ENCODE results near the gene SNTG2. TPM values are rescaled to one million over a fixed set of nuclear protein-coding genes. Genes with fewer than 3 reads are reported as not detected.

Gene SNTG2
- total and polyA plus RNA-seq, 4 donors = not detected

DNA sequence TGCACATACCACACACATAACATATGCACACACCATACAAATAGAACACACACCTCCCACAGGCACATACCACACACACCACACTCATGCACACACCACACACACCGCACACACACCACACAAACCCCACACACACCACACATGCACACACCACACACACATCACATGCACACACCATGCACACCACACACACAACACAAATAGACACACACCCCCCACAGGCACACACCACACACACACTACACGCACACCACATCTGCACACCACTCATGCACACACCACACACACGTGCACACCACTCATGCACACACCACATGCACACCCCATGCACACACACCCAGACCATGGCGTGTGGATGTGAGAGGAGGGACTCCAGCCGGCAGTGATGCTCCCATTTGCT lies 300.9 kb downstream of the SNTG2 start:
- Histone ChIP-seq H3K36me3 (ENCODE audit: control insufficient read depth in 4 of 4, insufficient read depth in 3 of 4, low read depth in 1 of 4, low read length in 3 of 4) (no peaks in the 10 kb centered on the region), H3K4me3 (ENCODE audit: low read depth in 1 of 3, low read length in 3 of 3) (no peak overlapping the region), H3K27me3 (ENCODE audit: control insufficient read depth in 4 of 4, insufficient read depth in 4 of 4, low read length in 3 of 4) (peaks cover 0 to 14% (median 1%) of the 10 kb centered on the region in 4 donors), H3K9ac (ENCODE audit: low read depth in 1 of 2, low read length in 2 of 2) (no peak overlapping the region), H3K4me1 (ENCODE audit: control insufficient read depth in 4 of 4, insufficient read depth in 4 of 4, low read length in 3 of 4) (no peaks in the 10 kb centered on the region), H3K27ac (ENCODE audit: low read depth in 1 of 2, low read length in 2 of 2) (no peak overlapping the region), H3K9me3 (ENCODE audit: control insufficient read depth in 4 of 4, low read length in 3 of 4) (no peaks in the 10 kb centered on the region)
- WGBS = 78% methylated on average over 5 of the region's 5 CpGs
- no peak for DNase-seq (ENCODE audit: low spot score)
- no peak for TF ChIP-seq HNF4G (IDR thresholded peaks at IDR 0.05)
- TF ChIP-seq SP1 (IDR thresholded peaks at IDR 0.05) = no peak
- no peak for TF ChIP-seq TAF1 (conservative IDR thresholded peaks at IDR 0.05)
- TF ChIP-seq YY1 (IDR thresholded peaks at IDR 0.05) = no peak
- TF ChIP-seq JUND (IDR thresholded peaks at IDR 0.05) = no peak
- TF ChIP-seq, protein P1, sequence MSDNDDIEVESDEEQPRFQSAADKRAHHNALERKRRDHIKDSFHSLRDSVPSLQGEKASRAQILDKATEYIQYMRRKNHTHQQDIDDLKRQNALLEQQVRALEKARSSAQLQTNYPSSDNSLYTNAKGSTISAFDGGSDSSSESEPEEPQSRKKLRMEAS (IDR thresholded peaks at IDR 0.05) = no peak
- TF ChIP-seq FOXA1 (IDR thresholded peaks at IDR 0.05) = no peak
- no peak for TF ChIP-seq HNF4A (conservative IDR thresholded peaks at IDR 0.05)
- no peak for TF ChIP-seq RXRA (IDR thresholded peaks at IDR 0.05)
- TF ChIP-seq NR2F2 (IDR thresholded peaks at IDR 0.05) = no peak
- no peak for TF ChIP-seq EGR1 (IDR thresholded peaks at IDR 0.05; ENCODE audit: low read depth in 2 of 2)
- TF ChIP-seq, protein P2, sequence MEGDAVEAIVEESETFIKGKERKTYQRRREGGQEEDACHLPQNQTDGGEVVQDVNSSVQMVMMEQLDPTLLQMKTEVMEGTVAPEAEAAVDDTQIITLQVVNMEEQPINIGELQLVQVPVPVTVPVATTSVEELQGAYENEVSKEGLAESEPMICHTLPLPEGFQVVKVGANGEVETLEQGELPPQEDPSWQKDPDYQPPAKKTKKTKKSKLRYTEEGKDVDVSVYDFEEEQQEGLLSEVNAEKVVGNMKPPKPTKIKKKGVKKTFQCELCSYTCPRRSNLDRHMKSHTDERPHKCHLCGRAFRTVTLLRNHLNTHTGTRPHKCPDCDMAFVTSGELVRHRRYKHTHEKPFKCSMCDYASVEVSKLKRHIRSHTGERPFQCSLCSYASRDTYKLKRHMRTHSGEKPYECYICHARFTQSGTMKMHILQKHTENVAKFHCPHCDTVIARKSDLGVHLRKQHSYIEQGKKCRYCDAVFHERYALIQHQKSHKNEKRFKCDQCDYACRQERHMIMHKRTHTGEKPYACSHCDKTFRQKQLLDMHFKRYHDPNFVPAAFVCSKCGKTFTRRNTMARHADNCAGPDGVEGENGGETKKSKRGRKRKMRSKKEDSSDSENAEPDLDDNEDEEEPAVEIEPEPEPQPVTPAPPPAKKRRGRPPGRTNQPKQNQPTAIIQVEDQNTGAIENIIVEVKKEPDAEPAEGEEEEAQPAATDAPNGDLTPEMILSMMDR (IDR thresholded peaks at IDR 0.05; ENCODE audit: low read depth, low read length, missing input control) = no peak
- TF ChIP-seq, protein P3, sequence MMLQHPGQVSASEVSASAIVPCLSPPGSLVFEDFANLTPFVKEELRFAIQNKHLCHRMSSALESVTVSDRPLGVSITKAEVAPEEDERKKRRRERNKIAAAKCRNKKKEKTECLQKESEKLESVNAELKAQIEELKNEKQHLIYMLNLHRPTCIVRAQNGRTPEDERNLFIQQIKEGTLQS (IDR thresholded peaks at IDR 0.05) = no peak

DNA sequence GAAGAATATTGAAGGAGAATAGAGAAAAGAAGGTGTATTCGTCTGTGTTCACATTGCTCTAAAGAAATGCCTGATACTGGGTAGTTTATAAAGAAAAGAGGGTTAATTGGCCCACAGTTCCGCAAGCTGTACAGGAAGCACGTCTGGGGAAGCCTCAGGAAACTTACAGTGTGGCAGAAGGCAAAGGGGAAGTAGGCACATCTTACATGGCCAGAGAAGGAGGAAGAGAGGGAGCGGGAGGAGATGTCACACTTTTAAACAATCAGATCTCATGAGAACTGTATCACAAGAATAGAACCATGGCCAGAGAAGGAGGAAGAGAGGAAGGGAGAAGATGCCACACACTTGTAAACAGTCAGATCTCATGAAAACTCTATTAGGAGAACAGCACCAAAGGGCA lies 303.0 kb downstream of the SNTG2 start:
- no peak overlapping the region for H3K9ac ChIP-seq (ENCODE audit: low read depth in 1 of 2, low read length in 2 of 2)
- H3K27me3 ChIP-seq (ENCODE audit: control insufficient read depth in 4 of 4, insufficient read depth in 4 of 4, low read length in 3 of 4) = peaks cover 0 to 14% (median 0%) of the 10 kb centered on the region in 4 donors
- TF ChIP-seq FOXA2 (IDR thresholded peaks at IDR 0.05) (no peak), RAD21 (IDR thresholded peaks at IDR 0.05) (no peak), GABPA (IDR thresholded peaks at IDR 0.05 in 1 of 2, conservative IDR thresholded peaks at IDR 0.05 in 1 of 2) (no peak)
- H3K9me3 ChIP-seq (ENCODE audit: control insufficient read depth in 4 of 4, low read length in 3 of 4) = no peaks in the 10 kb centered on the region
- no peaks in the 10 kb centered on the region for H3K4me1 ChIP-seq (ENCODE audit: control insufficient read depth in 4 of 4, insufficient read depth in 4 of 4, low read length in 3 of 4)
- H3K27ac ChIP-seq (ENCODE audit: low read depth in 1 of 2, low read length in 2 of 2) = no peak overlapping the region
- DNase-seq (ENCODE audit: low spot score) = no peak
- H3K36me3 ChIP-seq (ENCODE audit: control insufficient read depth in 4 of 4, insufficient read depth in 3 of 4, low read depth in 1 of 4, low read length in 3 of 4) = no peaks in the 10 kb centered on the region
- no peak overlapping the region for H3K4me3 ChIP-seq (ENCODE audit: low read depth in 1 of 3, low read length in 3 of 3)
- WGBS = 44% methylated on average over 4 of the region's 4 CpGs

DNA sequence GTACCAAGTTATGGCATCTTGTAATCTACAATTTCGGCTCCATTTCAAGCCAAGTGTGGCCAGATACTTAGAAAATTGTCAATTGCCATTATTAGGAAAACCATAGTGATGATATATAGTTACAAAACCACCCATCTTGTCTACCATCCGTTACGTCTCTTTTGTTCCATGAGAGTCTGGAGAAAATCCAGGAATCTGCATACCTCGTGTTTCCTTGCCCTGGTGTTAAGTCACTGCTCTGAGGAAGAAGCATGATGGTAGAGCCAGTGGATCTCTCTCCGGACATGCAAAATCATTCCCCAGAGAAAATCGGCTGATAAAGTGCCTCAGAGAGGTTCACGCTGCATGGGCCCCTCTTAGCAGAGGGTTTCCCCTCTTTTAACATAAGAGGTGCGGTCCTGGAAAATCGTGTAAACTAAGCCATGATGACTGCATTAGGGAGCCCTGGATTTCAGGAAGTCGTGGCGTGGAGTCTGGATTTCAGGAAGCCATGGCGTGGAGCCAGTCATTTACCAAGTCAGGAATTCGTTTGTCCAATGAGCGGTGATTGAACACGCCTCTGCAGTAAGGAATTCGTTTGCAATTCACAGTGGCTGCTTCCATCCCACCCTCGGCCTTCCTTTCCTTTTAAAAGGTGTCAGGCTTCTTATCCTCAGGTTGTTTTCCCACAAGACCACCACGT lies 304.2 kb downstream of the SNTG2 start:
- Histone ChIP-seq H3K36me3 (ENCODE audit: control insufficient read depth in 4 of 4, insufficient read depth in 3 of 4, low read depth in 1 of 4, low read length in 3 of 4) (no peaks in the 10 kb centered on the region), H3K27me3 (ENCODE audit: control insufficient read depth in 4 of 4, insufficient read depth in 4 of 4, low read length in 3 of 4) (peaks cover 0 to 14% (median 0%) of the 10 kb centered on the region in 4 donors), H3K9ac (ENCODE audit: low read depth in 1 of 2, low read length in 2 of 2) (no peak overlapping the region), H3K27ac (ENCODE audit: low read depth in 1 of 2, low read length in 2 of 2) (no peak overlapping the region), H3K9me3 (ENCODE audit: control insufficient read depth in 4 of 4, low read length in 3 of 4) (no peaks in the 10 kb centered on the region), H3K4me3 (ENCODE audit: low read depth in 1 of 3, low read length in 3 of 3) (no peak overlapping the region), H3K4me1 (ENCODE audit: control insufficient read depth in 4 of 4, insufficient read depth in 4 of 4, low read length in 3 of 4) (no peaks in the 10 kb centered on the region)
- no peak for TF ChIP-seq GABPA (IDR thresholded peaks at IDR 0.05 in 1 of 2, conservative IDR thresholded peaks at IDR 0.05 in 1 of 2)
- 70% methylated on average over 18 of the region's 18 CpGs for WGBS
- no peak for DNase-seq (ENCODE audit: low spot score)
